ENCODE data around the gene DNAJC24.

DNA sequence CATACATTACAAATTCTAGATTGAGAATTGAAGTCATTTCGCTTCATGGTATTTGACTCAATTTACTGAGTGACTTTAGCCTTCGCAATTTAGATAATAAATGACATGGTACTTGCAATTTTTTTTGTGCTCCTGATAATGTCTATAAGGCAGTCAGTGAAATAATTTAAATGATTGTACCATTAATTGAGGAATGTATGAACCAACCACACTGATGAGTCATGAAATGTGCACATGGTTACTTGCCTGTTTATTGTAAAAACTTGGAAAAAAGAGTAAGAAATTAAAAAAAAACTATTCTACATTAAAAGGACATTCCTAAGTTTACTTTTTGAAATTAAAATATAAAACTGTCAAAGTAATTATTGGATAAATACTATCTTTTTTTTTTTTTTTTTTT is 43.3 kb downstream of the DNAJC24 start:
- no peak for TF ChIP-seq YY1 (IDR thresholded peaks at IDR 0.05; ENCODE audit: insufficient read depth, insufficient read length)
- no peak for TF ChIP-seq ZNF274 (IDR thresholded peaks at IDR 0.05; ENCODE audit: low read depth, low read length)
- TF ChIP-seq SUZ12 (IDR thresholded peaks at IDR 0.05; ENCODE audit: extremely low read depth, insufficient read depth, insufficient read length) = no peak

Data from NT2/D1 (cell line).